ENCODE results near the gene EOLA2. TPM values are rescaled to one million over a fixed set of nuclear protein-coding genes. Genes with fewer than 3 reads are reported as not detected.
"Not testable (repeated sequence)": the region's sequence is repeated elsewhere in the genome, so short reads cannot be mapped to it uniquely, and the experiment has no call there.

The EOLA2 gene
- total and polyA plus RNA-seq, 12 donors, result 16.4 to 39.2 (median 23.9) TPM

GRCh38 chrX:149937871-149938426 is 342 bp downstream of the EOLA2 start:
- peak overlapping the region in 9 of 10 donors; percentile 78 to 98 (median 88) for H3K27ac ChIP-seq
- whole genome bisulfite sequencing, 2 donors, result 1 to 2% methylated on average over 46 of the region's 46 CpGs
- H3K9me3 ChIP-seq, result no peaks in the 10 kb centered on the region
- intact Hi-C loops (cut with DNase I), result no loop called here
- no peak for TF ChIP-seq CTCF (IDR thresholded peaks at IDR 0.05)
- peak in 2 of 8 donors; percentile 0 for ATAC-seq
- H3K36me3 ChIP-seq, result no peaks in the 10 kb centered on the region
- H3K4me1 ChIP-seq, result peaks cover 0 to 8% (median 4%) of the 10 kb centered on the region in 9 donors
- H3K4me3 ChIP-seq, result peak overlapping the region; percentile 44 to 85 (median 76)
- peak in 1 of 2 donors; percentile 11 for DNase-seq
- no peaks in the 10 kb centered on the region for H3K27me3 ChIP-seq

- H3K4me1 ChIP-seq; H3K9me3 ChIP-seq; DNase-seq; ATAC-seq; H3K27me3 ChIP-seq; intact Hi-C loops (cut with DNase I); H3K36me3 ChIP-seq: not testable (repeated sequence)
- WGBS, 2 donors, result 46 to 49% methylated on average over 5 of the region's 5 CpGs
- Histone ChIP-seq H3K4me3 (peak overlapping the region in 9 of 10 donors; percentile 58 to 85 (median 76)), H3K27ac (peak overlapping the region in 7 of 10 donors; percentile 78 to 98 (median 91))
Observed at GRCh38 chrX:149937328-149937727, 963 bp downstream of the EOLA2 start.

DNA sequence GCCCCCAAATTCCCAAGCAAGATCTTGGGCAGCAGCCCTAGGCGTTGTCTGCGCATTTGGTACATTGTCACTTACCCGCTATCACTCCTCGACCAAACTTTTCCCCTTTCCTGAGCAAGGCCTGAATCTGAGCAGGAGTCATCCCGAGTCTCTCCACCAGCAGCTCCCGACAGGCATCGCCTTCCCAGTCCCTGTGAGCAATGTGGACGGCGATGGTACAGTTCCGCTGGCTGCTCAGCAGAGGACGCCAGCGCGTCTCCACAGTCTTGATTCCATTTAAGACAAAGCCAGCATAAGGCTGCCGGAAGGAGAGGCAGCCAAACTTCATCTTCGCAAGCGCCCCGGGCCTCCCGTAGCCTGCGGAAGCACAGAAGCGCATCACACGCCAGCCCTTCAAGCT is 4.7 kb downstream of the EOLA2 start:
- H3K27ac ChIP-seq; H3K9me3 ChIP-seq; H3K4me1 ChIP-seq; intact Hi-C loops (cut with DNase I); ATAC-seq; H3K4me3 ChIP-seq; H3K27me3 ChIP-seq; H3K36me3 ChIP-seq; DNase-seq: not testable (repeated sequence)
- WGBS, 2 donors, result 83 to 84% methylated on average over 7 to 11 of the region's 21 CpGs

GRCh38 chrX:149932970-149933369 is 5.3 kb downstream of the EOLA2 start:
- H3K4me3 ChIP-seq; DNase-seq; ATAC-seq; H3K36me3 ChIP-seq; H3K9me3 ChIP-seq; H3K27me3 ChIP-seq; H3K4me1 ChIP-seq; H3K27ac ChIP-seq; intact Hi-C loops (cut with DNase I): not testable (repeated sequence)
- 100% methylated on average over 1 of the region's 5 CpGs for WGBS, 2 donors

GRCh38 chrX:149932150-149932549 is 6.1 kb downstream of the EOLA2 start:
- DNase-seq; H3K27me3 ChIP-seq; ATAC-seq; H3K36me3 ChIP-seq; H3K9me3 ChIP-seq; intact Hi-C loops (cut with DNase I); H3K4me1 ChIP-seq; H3K4me3 ChIP-seq; H3K27ac ChIP-seq: not testable (repeated sequence)
- WGBS, 2 donors, result 88 to 95% methylated on average over 2 of the region's 2 CpGs

- H3K27ac ChIP-seq; intact Hi-C loops (cut with DNase I); H3K27me3 ChIP-seq; H3K36me3 ChIP-seq; H3K4me1 ChIP-seq; DNase-seq; H3K4me3 ChIP-seq; H3K9me3 ChIP-seq: not testable (repeated sequence)
- WGBS, 2 donors, result 59 to 63% methylated on average over 1 of the region's 4 CpGs
- ATAC-seq, result peak in 3 of 8 donors; percentile 47 to 52 (median 50)
Observed at GRCh38 chrX:149931355-149931754, 6.9 kb downstream of the EOLA2 start.

- H3K4me1 ChIP-seq; H3K27me3 ChIP-seq; H3K36me3 ChIP-seq; H3K27ac ChIP-seq; H3K9me3 ChIP-seq; H3K4me3 ChIP-seq; DNase-seq; intact Hi-C loops (cut with DNase I): not testable (repeated sequence)
- peak in 1 of 8 donors; percentile 55 for ATAC-seq
- 80 to 83% methylated on average over 1 to 2 of the region's 7 CpGs for WGBS, 2 donors
Observed at GRCh38 chrX:149929400-149929799, 8.9 kb downstream of the EOLA2 start, which contains the start of gene HSFX4. TSS of gene HSFX4 (plus strand) at chrX:149929573. CDS start at chrX:149929645, 72 bp downstream.

DNA sequence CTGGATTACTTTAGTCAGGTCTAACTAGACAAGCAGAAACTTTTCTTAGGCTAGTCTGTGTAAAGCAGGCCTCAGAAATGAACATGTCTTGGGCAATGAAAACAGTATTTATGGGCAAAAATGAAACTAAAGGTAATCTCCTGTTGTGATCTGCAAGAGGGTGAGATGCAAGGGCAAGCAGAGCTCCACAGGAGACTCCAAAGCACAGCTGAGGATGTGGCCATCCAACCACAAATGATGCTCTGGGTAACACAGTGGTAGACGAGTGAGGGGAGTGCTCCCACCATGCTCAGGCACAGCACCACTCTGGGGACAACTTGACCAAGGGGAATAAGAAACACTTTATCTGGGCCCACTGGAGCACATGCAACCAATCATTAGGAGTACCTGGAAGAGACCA is 9.7 kb downstream of the EOLA2 start:
- 63% methylated on average over 1 of the region's 1 CpG; no CpG with 5 or more reads in 1 of the 2 donors for WGBS, 2 donors

GRCh38 chrX:149927964-149928258 is 10.4 kb downstream of the EOLA2 start:
- H3K4me3 ChIP-seq; DNase-seq; H3K9me3 ChIP-seq; H3K36me3 ChIP-seq; H3K27ac ChIP-seq; ATAC-seq; H3K4me1 ChIP-seq; intact Hi-C loops (cut with DNase I); H3K27me3 ChIP-seq: not testable (repeated sequence)
- no CpG with 5 or more reads among the region's 1 CpG for whole genome bisulfite sequencing, 2 donors

More for the DNA sequence above, 9.7 kb downstream of the EOLA2 start:
- H3K4me1 ChIP-seq; H3K27ac ChIP-seq; ATAC-seq; H3K27me3 ChIP-seq; H3K9me3 ChIP-seq; H3K4me3 ChIP-seq; intact Hi-C loops (cut with DNase I); H3K36me3 ChIP-seq; DNase-seq: not testable (repeated sequence)

DNA sequence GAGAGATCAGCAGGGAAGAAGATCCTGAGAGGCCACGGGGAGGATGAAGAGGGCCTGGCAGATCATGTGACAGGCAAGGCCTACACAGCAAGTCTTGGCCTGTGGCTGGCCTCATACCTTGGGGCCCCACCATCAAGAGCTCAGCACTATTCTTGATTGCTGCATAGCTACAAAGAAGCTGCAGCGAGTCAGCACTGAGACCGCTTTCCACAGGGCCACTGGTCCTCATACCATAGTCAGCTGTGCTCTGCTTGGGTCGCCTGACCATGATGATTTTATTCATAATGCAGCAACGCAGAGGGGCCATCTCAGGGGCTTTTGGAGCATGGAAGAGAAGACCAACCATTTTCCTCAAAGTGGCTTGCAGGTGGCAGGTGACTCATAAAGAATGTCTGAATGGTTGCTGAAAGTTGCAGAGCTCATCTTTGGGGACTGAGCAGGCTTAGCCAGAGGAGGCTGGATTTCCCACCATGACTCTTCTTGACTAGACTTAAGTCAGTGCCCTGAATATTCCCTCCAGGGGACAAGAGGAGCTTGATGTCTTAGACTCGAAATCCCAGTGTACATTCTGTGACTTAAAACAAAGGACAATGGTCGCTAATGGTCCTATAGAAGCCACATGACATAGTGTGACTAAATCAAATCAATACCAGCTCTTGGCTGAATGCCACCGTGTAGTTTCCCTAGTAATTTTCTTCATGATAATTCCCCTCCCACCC is 10.9 kb downstream of the EOLA2 start:
- ATAC-seq; H3K27ac ChIP-seq; DNase-seq; H3K9me3 ChIP-seq; intact Hi-C loops (cut with DNase I); H3K4me1 ChIP-seq; H3K27me3 ChIP-seq; H3K4me3 ChIP-seq; H3K36me3 ChIP-seq: not testable (repeated sequence)
- WGBS, 2 donors, result 91% methylated on average over 1 of the region's 8 CpGs; no CpG with 5 or more reads in 1 of the 2 donors
